GM18858 (cell line): ENCODE results near the gene UPK2.

Source experiments
- ATAC-seq: cut with Tn5 transposase; IDR thresholded peaks from one replicate; pipeline ENCODE4 v1.9.1; 2021; ENCODE audit not compliant: unreplicated experiment

The UPK2 gene

GRCh38 chr11:118956094-118956846, at the start of gene UPK2:
UPK2 (plus strand) TSS chr11:118956298; CDS start chr11:118956351, 53 bp downstream.
- ATAC-seq, result no peak

GRCh38 chr11:118907051-118908042, 48.8 kb upstream of the UPK2 start:
- no peak for ATAC-seq

GRCh38 chr11:118908264-118908663, 47.8 kb upstream of the UPK2 start:
- no peak for ATAC-seq

- no peak for ATAC-seq
Measured at GRCh38 chr11:118908901-118909618, 47.0 kb upstream of the UPK2 start.

GRCh38 chr11:118909619-118910308, 46.3 kb upstream of the UPK2 start:
- ATAC-seq, result no peak

- ATAC-seq, result no peak
Measured at GRCh38 chr11:118910309-118911112, 45.6 kb upstream of the UPK2 start.

- ATAC-seq, result no peak
Measured at GRCh38 chr11:118911113-118911879, 44.8 kb upstream of the UPK2 start.

- ATAC-seq, result no peak
Measured at GRCh38 chr11:118911880-118912741, 44.0 kb upstream of the UPK2 start.

- ATAC-seq, result no peak
Measured at GRCh38 chr11:118912742-118913410, 43.2 kb upstream of the UPK2 start.

- ATAC-seq, result no peak
Measured at GRCh38 chr11:118913411-118914125, 42.5 kb upstream of the UPK2 start.

- no peak for ATAC-seq
Measured at GRCh38 chr11:118914178-118914918, 41.8 kb upstream of the UPK2 start.

- no peak for ATAC-seq
Measured at GRCh38 chr11:118914987-118915386, 41.1 kb upstream of the UPK2 start.

GRCh38 chr11:118915396-118915795, 40.7 kb upstream of the UPK2 start:
- ATAC-seq, result no peak

- ATAC-seq, result no peak
Measured at GRCh38 chr11:118915941-118916841, 39.9 kb upstream of the UPK2 start.

GRCh38 chr11:118916842-118917388, 39.2 kb upstream of the UPK2 start:
- no peak for ATAC-seq
